Activated CD4-positive, alpha-beta T cell treated with anti-CD3 and anti-CD28 coated beads, Interleukin-2, amount 10 ng/mL, durations not matched to agents 24 days and 14 days (primary cell): ENCODE measurements around the gene CGAS. TPM values are rescaled to one million over a fixed set of nuclear protein-coding genes. Genes with fewer than 3 reads are reported as not detected.
"Not testable (repeated sequence)": the region's sequence is repeated elsewhere in the genome, so short reads cannot be mapped to it uniquely, and the experiment has no call there.

Experiments used
- DNase-seq: peaks from one replicate; pipeline ENCODE4 v3.0.0; 2022
- H3K27ac Mint-ChIP-seq: one replicate; pipeline ENCODE4 v1.8.0; 2022; ENCODE audit warnings: mild to moderate bottlenecking, mixed read lengths
- H3K27me3 Mint-ChIP-seq: one replicate; pipeline ENCODE4 v1.8.0; 2022; ENCODE audit warnings: mixed read lengths
- H3K36me3 Mint-ChIP-seq: one replicate; pipeline ENCODE4 v1.8.0; 2022; ENCODE audit warnings: low read depth, mild to moderate bottlenecking, mixed read lengths
- H3K4me1 Mint-ChIP-seq: one replicate; pipeline ENCODE4 v1.8.0; 2021; ENCODE audit warnings: mixed read lengths
- H3K4me3 Mint-ChIP-seq: one replicate; pipeline ENCODE4 v1.8.0; 2022; ENCODE audit warnings: mild to moderate bottlenecking, moderate library complexity, mixed read lengths
- H3K9me3 Mint-ChIP-seq: one replicate; pipeline ENCODE4 v1.8.0; 2021; ENCODE audit warnings: mixed read lengths
- intact Hi-C: fragments of 100-400 bp; cut with micrococcal nuclease; formaldehyde crosslinking; loops from one replicate; pipeline ENCODE4 v1.15.1; 2023
- total RNA-seq: library from RNA; stranded (reverse); gene quantifications from 2 replicates; pipeline ENCODE4 v1.2.3, GENCODE V29; 2022

CGAS gene
- total RNA-seq, 1 donor from 2014 or later, result 49.7 TPM

DNA sequence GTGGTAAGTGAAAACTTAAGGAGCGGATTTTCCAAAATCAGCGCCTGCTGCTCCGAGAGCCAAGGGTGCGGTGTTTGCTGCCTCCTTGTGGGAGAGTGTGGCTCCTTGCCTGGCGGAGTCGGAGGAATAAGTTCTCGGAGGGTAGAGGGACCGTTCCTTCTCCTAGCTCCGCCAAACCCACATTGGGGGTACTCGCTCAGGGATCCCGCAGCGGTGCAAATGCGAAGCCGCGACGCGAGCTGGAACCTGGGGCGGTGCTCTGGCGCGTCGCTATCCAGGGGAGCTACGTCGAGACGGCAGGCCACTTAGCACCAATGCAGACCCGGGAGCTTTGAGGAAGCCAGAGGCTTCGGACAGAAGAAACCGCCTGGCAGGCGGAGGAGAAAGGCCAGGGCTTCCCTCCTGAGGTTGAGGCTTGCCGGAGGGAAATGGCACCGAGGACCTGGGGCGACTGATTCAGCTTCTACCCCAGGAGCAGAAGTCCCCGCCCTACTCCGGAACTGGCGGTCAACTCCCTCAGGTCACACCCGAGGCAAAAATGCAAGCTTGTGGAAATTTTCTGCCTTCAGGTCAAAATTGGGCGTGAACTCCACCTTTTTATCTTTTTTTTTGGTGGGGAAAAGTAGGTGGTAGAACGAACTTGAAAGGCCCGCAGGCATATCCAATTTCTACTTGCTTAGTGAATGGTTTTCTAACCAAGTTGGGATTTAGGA lies 63.1 kb downstream of the CGAS start:
- intact Hi-C loops, result no loop called here
- Mint-ChIP-seq H3K4me1 (peaks cover 26% of the 10 kb centered on the region), H3K36me3 (peaks cover 10% of the 10 kb centered on the region), H3K27ac (peak overlapping the region; percentile 81), H3K27me3 (peaks cover 1% of the 10 kb centered on the region), H3K9me3 (peaks cover 3% of the 10 kb centered on the region), H3K4me3 (peak overlapping the region; percentile 87)
- peak; percentile 89 for DNase-seq

DNA sequence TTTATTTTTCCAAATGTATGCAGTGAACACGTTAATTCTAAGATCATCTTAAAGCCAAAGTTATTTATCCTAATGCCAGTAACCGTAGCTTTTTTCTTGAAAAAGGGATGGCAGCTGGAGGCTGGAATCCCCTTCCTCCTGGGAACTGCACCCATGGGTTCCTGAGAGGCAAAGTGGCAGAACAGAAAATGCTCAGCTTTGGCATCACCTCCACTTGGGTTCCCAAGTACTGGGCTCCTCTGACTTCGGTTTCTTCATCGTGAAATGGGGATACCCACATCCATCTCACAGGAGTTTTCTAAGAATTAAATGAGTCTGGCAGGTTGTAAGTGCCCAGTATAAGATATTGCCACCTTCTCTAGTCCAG lies 63.7 kb downstream of the CGAS start:
- Mint-ChIP-seq H3K4me3 (peak overlapping the region; percentile 87), H3K4me1 (peaks cover 24% of the 10 kb centered on the region), H3K27ac (peak overlapping the region; percentile 81), H3K36me3 (peaks cover 5% of the 10 kb centered on the region), H3K27me3 (peaks cover 1% of the 10 kb centered on the region), H3K9me3 (peaks cover under 1% of the 10 kb centered on the region)
- no peak for DNase-seq
- intact Hi-C loops, result no loop called here

DNA sequence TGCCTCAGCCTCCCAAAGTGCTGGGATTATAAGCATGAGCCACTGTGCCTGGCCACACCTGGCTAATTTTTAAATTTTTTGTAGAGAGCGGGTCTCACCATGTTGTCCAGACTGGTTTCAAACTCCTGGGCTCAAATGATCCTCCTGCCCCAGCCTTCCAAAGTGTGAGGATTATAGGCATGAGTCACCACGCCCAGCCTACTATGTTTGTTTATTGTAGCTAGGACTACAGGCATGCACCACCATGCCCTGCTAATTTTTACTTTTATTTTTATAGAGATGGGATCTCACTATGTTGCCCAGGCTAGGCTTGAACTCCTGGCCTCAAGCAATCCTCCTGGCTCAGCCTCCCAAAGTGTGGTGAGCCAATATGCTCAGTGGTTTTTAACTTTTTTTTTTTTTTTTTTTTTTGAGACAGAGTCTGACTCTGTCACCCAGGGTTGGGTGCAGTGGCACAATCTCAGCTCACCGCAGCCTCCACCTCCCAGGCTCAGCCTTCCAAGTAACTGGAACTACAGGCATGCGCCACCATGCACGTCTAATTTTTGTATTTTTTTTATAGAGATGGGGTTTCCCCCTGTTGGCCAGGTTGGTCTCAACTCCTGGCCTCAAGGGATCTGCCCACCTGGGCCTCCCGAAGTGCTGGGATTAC lies 69.5 kb downstream of the CGAS start:
- H3K27ac Mint-ChIP-seq, result no peak overlapping the region
- H3K27me3 Mint-ChIP-seq, result no peaks in the 10 kb centered on the region
- intact Hi-C loops, result no loop called here
- no peaks in the 10 kb centered on the region for H3K9me3 Mint-ChIP-seq
- H3K4me1 Mint-ChIP-seq, result peaks cover 2% of the 10 kb centered on the region
- DNase-seq, result no peak
- H3K4me3 Mint-ChIP-seq, result no peak overlapping the region
- H3K36me3 Mint-ChIP-seq, result no peaks in the 10 kb centered on the region

DNA sequence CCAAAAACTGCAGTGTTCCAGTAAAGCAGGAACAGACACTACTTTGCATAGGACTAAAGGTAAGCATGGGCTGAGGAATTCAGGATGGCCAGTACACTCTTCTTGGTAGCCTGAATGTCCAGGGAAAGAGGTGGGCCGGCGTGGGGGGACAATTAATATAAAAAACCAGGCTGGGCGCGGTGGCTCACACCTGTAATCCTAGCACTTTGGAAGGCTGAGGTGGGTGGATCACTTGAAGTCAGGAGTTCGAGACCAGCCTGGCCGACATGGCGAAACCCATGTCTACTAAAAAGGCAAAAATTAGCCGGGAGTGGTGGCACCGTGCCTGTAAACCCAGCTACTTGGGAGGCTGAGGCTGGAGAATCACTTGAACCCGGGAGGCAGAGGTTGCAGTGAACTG lies 70.6 kb downstream of the CGAS start:
- DNase-seq, H3K4me3 Mint-ChIP-seq, H3K27me3 Mint-ChIP-seq, H3K9me3 Mint-ChIP-seq, H3K27ac Mint-ChIP-seq, H3K36me3 Mint-ChIP-seq, intact Hi-C loops, H3K4me1 Mint-ChIP-seq: not testable (repeated sequence)

DNA sequence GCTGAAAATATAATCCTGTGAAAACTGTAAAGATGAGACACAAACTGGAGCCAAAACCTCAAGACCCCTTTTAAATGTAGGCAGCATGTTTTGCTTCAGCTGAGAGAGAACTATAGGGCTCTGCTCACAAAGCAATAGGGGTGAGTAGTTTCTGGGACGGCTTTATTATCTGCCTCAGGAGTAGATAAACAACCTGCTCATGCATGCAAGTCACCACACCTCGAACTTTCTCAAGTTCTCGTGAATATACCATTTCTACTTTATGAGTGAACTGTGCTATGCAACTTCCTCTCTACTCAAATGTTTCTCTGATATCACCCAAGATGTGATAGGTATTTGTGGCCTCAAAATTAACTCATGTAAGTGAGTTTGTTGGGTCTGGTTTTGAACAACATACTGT lies 74.9 kb downstream of the CGAS start:
- Mint-ChIP-seq H3K27me3 (no peaks in the 10 kb centered on the region), H3K36me3 (no peaks in the 10 kb centered on the region), H3K27ac (no peak overlapping the region), H3K9me3 (no peaks in the 10 kb centered on the region), H3K4me3 (no peak overlapping the region), H3K4me1 (no peaks in the 10 kb centered on the region)
- DNase-seq, result no peak
- intact Hi-C loops, result no loop called here

DNA sequence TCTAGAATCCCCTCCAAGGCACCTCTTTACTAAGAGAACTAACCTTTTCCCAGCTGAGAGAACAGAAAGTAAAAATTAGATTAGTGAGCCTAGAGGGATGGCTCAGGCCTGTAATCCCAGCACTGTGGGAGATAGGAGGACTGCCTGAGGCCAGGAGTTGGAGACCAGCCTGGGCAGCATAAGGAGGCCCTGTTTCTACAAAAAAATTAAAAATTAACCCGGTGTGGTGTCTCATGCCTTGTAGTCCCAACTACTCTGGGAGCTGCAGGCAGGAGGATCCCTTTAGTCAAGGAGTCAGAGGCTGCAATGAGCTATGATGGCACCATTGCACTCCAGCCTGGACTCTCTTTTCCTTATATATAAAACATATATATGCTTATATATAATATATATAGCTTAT lies 76.9 kb downstream of the CGAS start:
- Mint-ChIP-seq H3K27me3 (no peaks in the 10 kb centered on the region), H3K4me3 (no peak overlapping the region), H3K9me3 (no peaks in the 10 kb centered on the region), H3K36me3 (no peaks in the 10 kb centered on the region), H3K27ac (no peak overlapping the region), H3K4me1 (no peaks in the 10 kb centered on the region)
- DNase-seq, result no peak
- intact Hi-C loops, result no loop called here

Other genes with a start within 250 kb of the CGAS start
- not detected in 2 replicates for gene KHDC1L, start 226.8 kb downstream of the CGAS start, total RNA-seq
- gene KHDC1, start 189.1 kb downstream of the CGAS start, total RNA-seq, result 5.1 and 5.2 TPM in 2 replicates
- not detected in 2 replicates for gene DPPA5, start 98.0 kb downstream of the CGAS start, total RNA-seq
- gene KHDC3L, start 89.6 kb downstream of the CGAS start, total RNA-seq, result not detected in 2 replicates
- gene OOEP, start 82.4 kb downstream of the CGAS start, total RNA-seq, result 0.47 TPM in 2 replicates
- 0.26 and 0.69 TPM in 2 replicates for gene DDX43, start 57.5 kb downstream of the CGAS start, total RNA-seq
- 35.5 and 35.7 TPM in 2 replicates for gene MTO1, start 9.4 kb upstream of the CGAS start, total RNA-seq
- 9,514 and 9,634 TPM in 2 replicates for gene EEF1A1, start 68.7 kb upstream of the CGAS start, total RNA-seq
- gene SLC17A5, start 201.7 kb upstream of the CGAS start, total RNA-seq, result 4.9 TPM in 2 replicates
- gene CD109, start 243.9 kb upstream of the CGAS start, total RNA-seq, result 23.6 and 24.2 TPM in 2 replicates